ENCODE data around the gene STXBP6. TPM values are rescaled to one million over a fixed set of nuclear protein-coding genes. Genes with fewer than 3 reads are reported as not detected.

STXBP6 gene
- total and polyA plus RNA-seq, 2 of the 13 experiments (the other 11 are each of a cell fraction or from before 2014, with no cell fraction given): 35.3 to 42.8 TPM

DNA sequence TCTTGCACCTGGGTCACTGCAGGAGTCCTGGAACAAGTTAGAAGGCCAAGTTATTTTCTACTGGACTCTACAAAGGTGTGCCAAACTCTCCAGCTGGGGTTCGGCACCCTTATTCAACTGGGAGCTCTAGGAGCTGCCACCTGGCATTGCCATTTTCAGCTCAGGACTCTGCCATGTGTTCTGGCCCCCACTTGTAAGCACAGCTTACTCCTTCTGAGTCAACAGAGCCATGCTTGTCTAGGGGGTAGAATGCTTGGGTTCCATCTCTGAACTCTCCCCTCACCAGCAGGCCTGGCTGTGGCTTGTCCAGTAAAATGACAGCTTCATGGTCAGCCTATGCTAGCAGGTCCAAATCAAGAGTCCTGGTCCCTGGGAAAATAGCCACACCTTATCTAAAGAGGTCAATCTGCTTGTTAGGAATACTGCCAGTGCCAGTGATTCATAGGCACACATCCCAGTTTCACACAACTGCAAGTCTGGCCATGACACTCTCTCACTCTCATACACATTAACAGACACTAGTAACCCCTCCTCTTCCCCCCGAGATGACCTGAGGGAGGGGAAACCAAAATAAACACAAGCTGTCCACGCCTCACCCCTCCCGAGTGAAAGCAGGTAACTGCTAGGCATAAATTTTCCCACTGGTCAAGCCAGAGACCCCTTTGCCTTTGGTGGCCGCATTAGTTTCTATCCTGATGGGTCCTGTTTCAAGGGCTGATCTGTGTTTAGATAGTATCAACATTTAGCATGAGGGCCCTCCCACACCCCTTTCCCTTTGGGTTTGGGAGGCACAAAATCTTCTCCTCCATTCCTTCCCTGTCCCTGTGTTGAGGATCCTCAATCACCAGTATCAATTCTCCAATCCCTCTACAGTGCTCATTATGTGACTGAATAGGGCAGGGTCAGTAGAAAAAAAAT lies 233.7 kb downstream of the STXBP6 start (continued):
- TF ChIP-seq ONECUT2 (CRISPR knock-in tag; IDR thresholded peaks at IDR 0.05) (peak; percentile 67), GFI1 (CRISPR knock-in tag; IDR thresholded peaks at IDR 0.05; ENCODE audit: borderline replicate concordance) (peak; percentile 88), ZNF382 (CRISPR knock-in tag; IDR thresholded peaks at IDR 0.05; ENCODE audit: borderline replicate concordance) (no peak), LCORL (IDR thresholded peaks at IDR 0.05) (peak; percentile 62), LCORL (CRISPR knock-in tag; IDR thresholded peaks at IDR 0.05) (peak; percentile 85), NR2F2 (IDR thresholded peaks at IDR 0.05; ENCODE audit: borderline replicate concordance, low read depth) (no peak), PRDM4 (CRISPR knock-in tag; IDR thresholded peaks at IDR 0.05; ENCODE audit: borderline replicate concordance) (no peak), ZNF510 (CRISPR knock-in tag; IDR thresholded peaks at IDR 0.05; ENCODE audit: low read depth) (no peak), ZNF557 (CRISPR knock-in tag; IDR thresholded peaks at IDR 0.05) (peak; percentile 72; the same call in 1 of the 2 replicates), ZMYM4 (CRISPR knock-in tag; IDR thresholded peaks at IDR 0.05) (peak; percentile 93)
- TF ChIP-seq, protein P1, sequence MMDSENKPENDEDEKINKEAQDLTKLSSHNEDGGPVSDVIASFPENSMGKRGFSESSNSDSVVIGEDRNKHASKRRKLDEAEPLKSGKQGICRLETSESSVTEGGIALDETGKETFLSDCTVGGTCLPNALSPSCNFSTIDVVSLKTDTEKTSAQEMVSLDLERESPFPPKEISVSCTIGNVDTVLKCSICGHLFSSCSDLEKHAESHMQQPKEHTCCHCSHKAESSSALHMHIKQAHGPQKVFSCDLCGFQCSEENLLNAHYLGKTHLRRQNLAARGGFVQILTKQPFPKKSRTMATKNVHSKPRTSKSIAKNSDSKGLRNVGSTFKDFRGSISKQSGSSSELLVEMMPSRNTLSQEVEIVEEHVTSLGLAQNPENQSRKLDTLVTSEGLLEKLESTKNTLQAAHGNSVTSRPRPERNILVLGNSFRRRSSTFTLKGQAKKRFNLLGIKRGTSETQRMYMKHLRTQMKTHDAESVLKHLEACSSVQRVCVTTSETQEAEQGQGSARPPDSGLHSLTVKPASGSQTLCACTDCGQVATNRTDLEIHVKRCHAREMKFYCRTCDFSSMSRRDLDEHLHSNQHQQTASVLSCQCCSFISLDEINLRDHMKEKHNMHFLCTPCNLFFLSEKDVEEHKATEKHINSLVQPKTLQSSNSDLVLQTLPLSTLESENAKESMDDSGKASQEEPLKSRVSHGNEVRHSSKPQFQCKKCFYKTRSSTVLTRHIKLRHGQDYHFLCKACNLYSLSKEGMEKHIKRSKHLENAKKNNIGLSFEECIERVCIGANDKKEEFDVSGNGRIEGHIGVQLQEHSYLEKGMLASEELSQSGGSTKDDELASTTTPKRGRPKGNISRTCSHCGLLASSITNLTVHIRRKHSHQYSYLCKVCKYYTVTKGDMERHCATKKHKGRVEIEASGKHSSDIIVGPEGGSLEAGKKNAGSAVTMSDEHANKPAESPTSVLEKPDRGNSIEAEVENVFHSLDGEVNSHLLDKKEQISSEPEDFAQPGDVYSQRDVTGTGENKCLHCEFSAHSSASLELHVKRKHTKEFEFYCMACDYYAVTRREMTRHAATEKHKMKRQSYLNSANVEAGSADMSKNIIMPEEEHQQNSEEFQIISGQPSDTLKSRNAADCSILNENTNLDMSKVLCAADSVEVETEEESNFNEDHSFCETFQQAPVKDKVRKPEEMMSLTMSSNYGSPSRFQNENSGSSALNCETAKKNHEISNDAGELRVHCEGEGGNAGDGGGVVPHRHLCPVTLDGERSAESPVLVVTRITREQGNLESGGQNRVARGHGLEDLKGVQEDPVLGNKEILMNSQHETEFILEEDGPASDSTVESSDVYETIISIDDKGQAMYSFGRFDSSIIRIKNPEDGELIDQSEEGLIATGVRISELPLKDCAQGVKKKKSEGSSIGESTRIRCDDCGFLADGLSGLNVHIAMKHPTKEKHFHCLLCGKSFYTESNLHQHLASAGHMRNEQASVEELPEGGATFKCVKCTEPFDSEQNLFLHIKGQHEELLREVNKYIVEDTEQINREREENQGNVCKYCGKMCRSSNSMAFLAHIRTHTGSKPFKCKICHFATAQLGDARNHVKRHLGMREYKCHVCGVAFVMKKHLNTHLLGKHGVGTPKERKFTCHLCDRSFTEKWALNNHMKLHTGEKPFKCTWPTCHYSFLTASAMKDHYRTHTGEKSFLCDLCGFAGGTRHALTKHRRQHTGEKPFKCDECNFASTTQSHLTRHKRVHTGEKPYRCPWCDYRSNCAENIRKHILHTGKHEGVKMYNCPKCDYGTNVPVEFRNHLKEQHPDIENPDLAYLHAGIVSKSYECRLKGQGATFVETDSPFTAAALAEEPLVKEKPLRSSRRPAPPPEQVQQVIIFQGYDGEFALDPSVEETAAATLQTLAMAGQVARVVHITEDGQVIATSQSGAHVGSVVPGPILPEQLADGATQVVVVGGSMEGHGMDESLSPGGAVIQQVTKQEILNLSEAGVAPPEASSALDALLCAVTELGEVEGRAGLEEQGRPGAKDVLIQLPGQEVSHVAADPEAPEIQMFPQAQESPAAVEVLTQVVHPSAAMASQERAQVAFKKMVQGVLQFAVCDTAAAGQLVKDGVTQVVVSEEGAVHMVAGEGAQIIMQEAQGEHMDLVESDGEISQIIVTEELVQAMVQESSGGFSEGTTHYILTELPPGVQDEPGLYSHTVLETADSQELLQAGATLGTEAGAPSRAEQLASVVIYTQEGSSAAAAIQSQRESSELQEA (CRISPR knock-in tag; IDR thresholded peaks at IDR 0.05; ENCODE audit: not compliant biosample characterization): no peak
- TF ChIP-seq, protein P2, sequence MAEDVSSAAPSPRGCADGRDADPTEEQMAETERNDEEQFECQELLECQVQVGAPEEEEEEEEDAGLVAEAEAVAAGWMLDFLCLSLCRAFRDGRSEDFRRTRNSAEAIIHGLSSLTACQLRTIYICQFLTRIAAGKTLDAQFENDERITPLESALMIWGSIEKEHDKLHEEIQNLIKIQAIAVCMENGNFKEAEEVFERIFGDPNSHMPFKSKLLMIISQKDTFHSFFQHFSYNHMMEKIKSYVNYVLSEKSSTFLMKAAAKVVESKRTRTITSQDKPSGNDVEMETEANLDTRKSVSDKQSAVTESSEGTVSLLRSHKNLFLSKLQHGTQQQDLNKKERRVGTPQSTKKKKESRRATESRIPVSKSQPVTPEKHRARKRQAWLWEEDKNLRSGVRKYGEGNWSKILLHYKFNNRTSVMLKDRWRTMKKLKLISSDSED (CRISPR knock-in tag; IDR thresholded peaks at IDR 0.05): no peak
- TF ChIP-seq, protein P3, sequence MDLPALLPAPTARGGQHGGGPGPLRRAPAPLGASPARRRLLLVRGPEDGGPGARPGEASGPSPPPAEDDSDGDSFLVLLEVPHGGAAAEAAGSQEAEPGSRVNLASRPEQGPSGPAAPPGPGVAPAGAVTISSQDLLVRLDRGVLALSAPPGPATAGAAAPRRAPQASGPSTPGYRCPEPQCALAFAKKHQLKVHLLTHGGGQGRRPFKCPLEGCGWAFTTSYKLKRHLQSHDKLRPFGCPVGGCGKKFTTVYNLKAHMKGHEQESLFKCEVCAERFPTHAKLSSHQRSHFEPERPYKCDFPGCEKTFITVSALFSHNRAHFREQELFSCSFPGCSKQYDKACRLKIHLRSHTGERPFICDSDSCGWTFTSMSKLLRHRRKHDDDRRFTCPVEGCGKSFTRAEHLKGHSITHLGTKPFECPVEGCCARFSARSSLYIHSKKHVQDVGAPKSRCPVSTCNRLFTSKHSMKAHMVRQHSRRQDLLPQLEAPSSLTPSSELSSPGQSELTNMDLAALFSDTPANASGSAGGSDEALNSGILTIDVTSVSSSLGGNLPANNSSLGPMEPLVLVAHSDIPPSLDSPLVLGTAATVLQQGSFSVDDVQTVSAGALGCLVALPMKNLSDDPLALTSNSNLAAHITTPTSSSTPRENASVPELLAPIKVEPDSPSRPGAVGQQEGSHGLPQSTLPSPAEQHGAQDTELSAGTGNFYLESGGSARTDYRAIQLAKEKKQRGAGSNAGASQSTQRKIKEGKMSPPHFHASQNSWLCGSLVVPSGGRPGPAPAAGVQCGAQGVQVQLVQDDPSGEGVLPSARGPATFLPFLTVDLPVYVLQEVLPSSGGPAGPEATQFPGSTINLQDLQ (CRISPR knock-in tag; IDR thresholded peaks at IDR 0.05): no peak

All from HepG2 (cell line).